ENCODE data around the gene PPFIA2. TPM values are rescaled to one million over a fixed set of nuclear protein-coding genes. Genes with fewer than 3 reads are reported as not detected.

PPFIA2 gene
- total and polyA plus RNA-seq, 10 of the 15 experiments (the other 5 are each of a cell fraction or from before 2014, with no cell fraction given): 0.06 to 0.39 (median 0.18) TPM; not detected in 6

GRCh38 chr12:81208187-81208911 is 550.8 kb downstream of the PPFIA2 start:
- BruUV-seq (replicated peaks): no TSS peak
- Histone ChIP-seq H3K9ac (ENCODE audit: control insufficient read depth, insufficient read depth, low read length) (no peak overlapping the region), H3K36me3 (ENCODE audit: control insufficient read depth in 2 of 2, insufficient read depth in 2 of 2, low read length in 1 of 2) (no peaks in the 10 kb centered on the region), H3K79me2 (ENCODE audit: control insufficient read depth, insufficient read depth, low read length) (no peaks in the 10 kb centered on the region), H3K4me3 (no peak overlapping the region), H4K20me1 (ENCODE audit: control insufficient read depth, insufficient read depth) (no peaks in the 10 kb centered on the region), H3K27me3 (replicated peaks in 1 of 2; ENCODE audit: control insufficient read depth in 2 of 2, insufficient read depth in 2 of 2, low read length in 1 of 2) (no peaks in the 10 kb centered on the region), H2AFZ (ENCODE audit: control insufficient read depth, low read depth, low read length) (no peak overlapping the region), H3K4me1 (ENCODE audit: control insufficient read depth, insufficient read depth, low read length) (no peaks in the 10 kb centered on the region), H3K27ac (ENCODE audit: control insufficient read depth, insufficient read depth) (no peak overlapping the region), H3K4me2 (ENCODE audit: control insufficient read depth, insufficient read depth) (no peak overlapping the region), H3K9me3 (replicated peaks; ENCODE audit: control insufficient read depth, insufficient read depth, low read length) (no peaks in the 10 kb centered on the region)
- in situ Hi-C loops (cut with MboI): no loop called here
- 49% methylated on average over 9 of the region's 9 CpGs for WGBS (ENCODE audit: insufficient coverage, insufficient replicate concordance, low lambda C conversion rate, missing lambda C conversion rate)
- FAIRE-seq (no peak), ATAC-seq (no peak), DNase-seq (ENCODE audit: low read depth, low spot score) (no peak)
- ChIA-PET SMC1A (ENCODE audit: uncharacterized antibody, unreplicated experiment) (interaction anchor here (0.6 kb wide), 1 partner anchor 63 kb away, joined by 3 read pairs; no protein-coding TSS in a partner anchor), POLR2A (no interaction called here), CTCF (interaction anchor here (0.7 kb wide), 1 partner anchor 9 kb away, joined by 4 read pairs; no protein-coding TSS in a partner anchor), RAD21 (ENCODE audit: unreplicated experiment) (no interaction called here)
- intact Hi-C loops (cut with micrococcal nuclease; ENCODE audit: unreplicated experiment): no loop called here
- no peak for TF ChIP-seq FOXM1 (IDR thresholded peaks at IDR 0.05; ENCODE audit: low read depth, low read length)

Measured in GM12878 (cell line).